OCI-LY7 (cell line): ENCODE measurements around the gene PPIL3. TPM values are rescaled to one million over a fixed set of nuclear protein-coding genes. Genes with fewer than 3 reads are reported as not detected.

Source experiments
- BruUV-seq: library from RNA; stranded (reverse); fragments of 400-500 nt; replicated peaks from 2 replicates; lab custom pipeline; 2021; lab: Mats Ljungman, UMichigan
- CTCF ChIA-PET: fragments of 300-600 bp; sonication (Branson Sonifier 250); formaldehyde crosslinking; loops from one replicate; lab custom pipeline; 2022; ENCODE audit warnings: antibody characterized with exemption; ENCODE audit not compliant: unreplicated experiment; lab: Charles Lee
- POLR2A ChIA-PET: fragments of 300-600 bp; sonication (Branson Sonifier 250); formaldehyde crosslinking; loops from one replicate; lab custom pipeline; 2022; ENCODE audit warnings: antibody characterized with exemption; lab: Charles Lee
- DNase-seq: peaks from one replicate; pipeline ENCODE4 v3.0.0-alpha.2; 2015; ENCODE audit warnings: low spot score
- H2AFZ ChIP-seq: fragments of 200-600 bp; sonication (generic), shearing (Covaris generic); 2 replicates; pipeline ENCODE4 v1.6.1; 2014; ENCODE audit warnings: mild to moderate bottlenecking, antibody characterized with exemption, low read length, moderate library complexity
- H3K27ac ChIP-seq: fragments of 200-600 bp; sonication (generic); 2 replicates; pipeline ENCODE4 v1.5.1; 2014; ENCODE audit warnings: mixed run types, low read depth, mild to moderate bottlenecking, moderate library complexity, low read length, inconsistent platforms; ENCODE audit not compliant: poor library complexity, severe bottlenecking
- H3K36me3 ChIP-seq: fragments of 200-600 bp; sonication (generic); 2 replicates; pipeline ENCODE4 v1.6.1; 2014; ENCODE audit warnings: mild to moderate bottlenecking, antibody characterized with exemption, low read length, moderate library complexity, mixed read lengths; ENCODE audit not compliant: insufficient read depth
- H3K4me1 ChIP-seq: fragments of 200-600 bp; sonication (generic); 2 replicates; pipeline ENCODE4 v1.5.1; 2014; ENCODE audit warnings: mild to moderate bottlenecking, low read length; ENCODE audit not compliant: insufficient read depth, poor library complexity, severe bottlenecking
- H3K4me2 ChIP-seq: fragments of 200-600 bp; sonication (generic); 2 replicates; pipeline ENCODE4 v1.6.1; 2014; ENCODE audit warnings: mild to moderate bottlenecking, low read length
- H3K4me3 ChIP-seq: fragments of 200-600 bp; sonication (generic); 2 replicates; pipeline ENCODE4 v1.5.1; 2014; ENCODE audit warnings: mild to moderate bottlenecking, low read depth, low read length; ENCODE audit not compliant: poor library complexity, severe bottlenecking
- H3K79me2 ChIP-seq: fragments of 200-600 bp; sonication (generic); 2 replicates; pipeline ENCODE4 v1.6.1; 2016; ENCODE audit warnings: low read depth, mild to moderate bottlenecking, low read length, moderate library complexity, mixed read lengths; ENCODE audit not compliant: insufficient read depth
- H3K9me2 ChIP-seq: fragments of 200-600 bp; sonication (generic); 2 replicates; pipeline ENCODE4 v1.6.1; 2016; ENCODE audit warnings: mild to moderate bottlenecking, low read length, mixed read lengths; ENCODE audit not compliant: insufficient read depth
- H3K9me3 ChIP-seq: fragments of 200-600 bp; sonication (generic); 2 replicates; pipeline ENCODE4 v1.6.1; 2014; ENCODE audit warnings: mild to moderate bottlenecking, mixed run types, low read length, mixed read lengths
- H4K20me1 ChIP-seq: fragments of 200-600 bp; sonication (generic); 2 replicates; pipeline ENCODE4 v1.6.1; 2014; ENCODE audit warnings: mild to moderate bottlenecking, antibody characterized with exemption, low read length, moderate library complexity, mixed read lengths; ENCODE audit not compliant: insufficient read depth
- EZH2phosphoT487 ChIP-seq: fragments of 200-600 bp; sonication (generic); IDR thresholded peaks from 2 replicates; pipeline ENCODE4 v1.6.1; 2018; ENCODE audit warnings: low read depth, borderline replicate concordance, mild to moderate bottlenecking, mixed run types, antibody characterized with exemption, low read length, moderate library complexity, mixed read lengths
- intact Hi-C: fragments of 100-400 bp; cut with micrococcal nuclease; formaldehyde crosslinking; loops from one replicate; pipeline ENCODE4 v1.10.0; 2022; ENCODE audit not compliant: unreplicated experiment
- total RNA-seq, 2 experiments: library from RNA; depleted of rRNA in 1 of 2; stranded (reverse); fragments of >200 nt in 1 of 2; shearing (Covaris generic) in 1 of 2; gene quantifications; 2 replicates each; pipeline ENCODE4 v1.2.3, GENCODE V29; 2014 to 2022
- TF ChIP-seq, protein P1 (sequence below): fragments of 200-600 bp; sonication (generic); conservative IDR thresholded peaks from 2 replicates; pipeline ENCODE4 v1.5.1; 2014; ENCODE audit warnings: mild to moderate bottlenecking, antibody characterized with exemption, low read length, moderate library complexity, mixed read lengths

Gene PPIL3
- total RNA-seq, 2 experiments from 2014 or later: 49.4 to 75.0 TPM

DNA sequence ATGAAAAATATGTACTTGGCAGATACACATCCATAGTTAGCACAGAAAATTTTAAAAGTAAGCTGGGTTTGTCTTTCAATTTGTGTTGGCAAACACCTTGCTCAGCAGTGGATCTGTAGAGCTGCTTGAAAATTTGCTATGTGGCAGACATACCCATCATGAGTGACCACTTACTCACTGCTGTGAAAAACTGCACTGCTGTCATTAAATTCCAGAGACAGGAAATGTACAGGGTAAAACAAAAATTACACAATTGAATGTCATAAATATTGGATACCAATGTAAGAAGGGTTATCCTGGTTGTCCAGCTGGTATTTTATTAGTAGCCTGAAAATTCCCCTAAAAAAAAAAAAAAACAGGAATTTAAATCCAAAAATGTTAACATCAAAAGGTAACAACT lies 24.8 kb upstream of the PPIL3 start:
- Histone ChIP-seq H3K79me2 (no peaks in the 10 kb centered on the region), H3K27ac (no peak overlapping the region), H3K36me3 (peaks cover 84% of the 10 kb centered on the region), H4K20me1 (no peaks in the 10 kb centered on the region), H3K9me2 (no peaks in the 10 kb centered on the region), H2AFZ (no peak overlapping the region), H3K4me2 (no peak overlapping the region), H3K4me1 (no peaks in the 10 kb centered on the region), H3K9me3 (no peaks in the 10 kb centered on the region), H3K4me3 (no peak overlapping the region)
- intact Hi-C loops: no loop called here
- CTCF ChIA-PET: interaction anchor here (1.3 kb wide), 1 partner anchor 307 kb away, joined by 4 read pairs; no protein-coding TSS in a partner anchor
- no TSS peak for BruUV-seq
- no peak for DNase-seq
- POLR2A ChIA-PET: interaction anchor here (0.5 to 0.7 kb wide), 5 partner anchors 39 to 527 kb away, joined by 3 to 5 read pairs (median 4); no protein-coding TSS in a partner anchor
- TF ChIP-seq, protein P1, sequence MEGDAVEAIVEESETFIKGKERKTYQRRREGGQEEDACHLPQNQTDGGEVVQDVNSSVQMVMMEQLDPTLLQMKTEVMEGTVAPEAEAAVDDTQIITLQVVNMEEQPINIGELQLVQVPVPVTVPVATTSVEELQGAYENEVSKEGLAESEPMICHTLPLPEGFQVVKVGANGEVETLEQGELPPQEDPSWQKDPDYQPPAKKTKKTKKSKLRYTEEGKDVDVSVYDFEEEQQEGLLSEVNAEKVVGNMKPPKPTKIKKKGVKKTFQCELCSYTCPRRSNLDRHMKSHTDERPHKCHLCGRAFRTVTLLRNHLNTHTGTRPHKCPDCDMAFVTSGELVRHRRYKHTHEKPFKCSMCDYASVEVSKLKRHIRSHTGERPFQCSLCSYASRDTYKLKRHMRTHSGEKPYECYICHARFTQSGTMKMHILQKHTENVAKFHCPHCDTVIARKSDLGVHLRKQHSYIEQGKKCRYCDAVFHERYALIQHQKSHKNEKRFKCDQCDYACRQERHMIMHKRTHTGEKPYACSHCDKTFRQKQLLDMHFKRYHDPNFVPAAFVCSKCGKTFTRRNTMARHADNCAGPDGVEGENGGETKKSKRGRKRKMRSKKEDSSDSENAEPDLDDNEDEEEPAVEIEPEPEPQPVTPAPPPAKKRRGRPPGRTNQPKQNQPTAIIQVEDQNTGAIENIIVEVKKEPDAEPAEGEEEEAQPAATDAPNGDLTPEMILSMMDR: no peak
- TF ChIP-seq EZH2phosphoT487: no peak

DNA sequence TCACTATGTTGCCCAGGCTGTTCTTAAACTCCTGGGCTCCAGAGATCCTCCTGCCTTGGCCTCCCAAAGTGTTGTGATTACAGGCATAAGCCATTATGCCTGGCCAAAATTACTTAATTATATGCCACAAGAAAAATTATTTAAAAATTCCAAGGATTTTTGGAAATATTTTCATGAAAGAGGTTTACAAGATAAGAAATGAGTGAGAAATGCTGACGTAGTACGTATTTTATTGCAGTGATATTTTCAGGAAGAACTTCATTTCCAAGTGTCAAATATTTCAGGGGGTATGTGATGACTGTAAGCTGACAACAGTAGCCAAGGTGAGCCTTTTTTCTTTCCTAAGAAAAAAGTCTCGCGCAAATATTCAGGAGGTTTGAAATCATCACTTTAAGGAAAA lies 21.1 kb upstream of the PPIL3 start:
- H3K27ac ChIP-seq: no peak overlapping the region
- no peak for DNase-seq
- no peaks in the 10 kb centered on the region for H3K9me2 ChIP-seq
- CTCF ChIA-PET: no interaction called here
- H3K4me1 ChIP-seq: no peaks in the 10 kb centered on the region
- no peak overlapping the region for H3K4me3 ChIP-seq
- no peaks in the 10 kb centered on the region for H3K9me3 ChIP-seq
- BruUV-seq: no TSS peak
- TF ChIP-seq EZH2phosphoT487: no peak
- TF ChIP-seq, protein P1: no peak
- POLR2A ChIA-PET: interaction anchor here (0.6 kb wide), 1 partner anchor 38 kb away, joined by 3 read pairs; no protein-coding TSS in a partner anchor
- no peaks in the 10 kb centered on the region for H4K20me1 ChIP-seq
- H2AFZ ChIP-seq: no peak overlapping the region
- H3K36me3 ChIP-seq: peaks cover 86% of the 10 kb centered on the region
- intact Hi-C loops: loop anchor here (5.0 kb wide), 1 partner anchor 247 kb away; no protein-coding TSS in a partner anchor
- no peak overlapping the region for H3K4me2 ChIP-seq
- H3K79me2 ChIP-seq: no peaks in the 10 kb centered on the region

DNA sequence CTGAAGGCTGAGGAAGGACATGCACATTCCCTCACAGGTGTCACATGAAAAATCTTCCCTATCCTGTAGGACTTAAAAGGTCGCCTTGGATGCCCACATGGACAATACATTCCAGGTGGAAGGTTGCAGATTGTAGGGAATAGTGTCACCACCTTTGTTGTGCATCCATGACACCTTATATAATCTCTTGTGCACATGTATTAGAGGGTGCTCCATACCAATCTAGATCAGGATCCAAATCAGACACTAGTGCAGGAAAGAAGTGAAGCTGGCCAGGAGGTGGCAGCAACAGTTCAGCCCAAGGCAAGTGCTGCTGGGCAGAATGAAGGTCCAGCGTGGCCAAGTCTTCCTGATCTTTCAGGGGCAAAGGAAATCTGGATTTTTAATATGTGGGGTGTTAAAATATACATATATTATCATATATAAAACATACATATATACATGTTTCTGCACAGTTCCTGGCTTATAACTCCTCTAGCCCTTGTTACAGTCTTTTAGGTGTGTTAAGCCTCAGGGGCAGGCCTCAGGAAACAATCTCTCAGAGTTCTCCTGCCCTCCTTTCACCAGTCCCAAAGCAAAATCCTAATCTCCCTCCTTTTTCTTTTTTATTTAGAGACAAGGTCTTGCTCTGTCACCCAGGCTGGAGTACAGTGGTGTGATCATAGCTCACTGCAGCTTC lies 16.9 kb upstream of the PPIL3 start:
- no peaks in the 10 kb centered on the region for H3K9me2 ChIP-seq
- no peak overlapping the region for H3K4me2 ChIP-seq
- H3K4me1 ChIP-seq: peaks cover 5% of the 10 kb centered on the region
- peaks cover 91% of the 10 kb centered on the region for H3K36me3 ChIP-seq
- no peak overlapping the region for H2AFZ ChIP-seq
- peak; percentile 68 for DNase-seq
- no peak overlapping the region for H3K27ac ChIP-seq
- ChIA-PET CTCF (interaction anchor here (0.6 to 1.8 kb wide), 3 partner anchors 164 to 326 kb away, joined by 3 to 7 read pairs (median 6); no protein-coding TSS in a partner anchor), POLR2A (interaction anchor here (0.6 to 1.5 kb wide), 6 partner anchors 8 to 375 kb away, joined by 3 to 5 read pairs (median 3); no protein-coding TSS in a partner anchor)
- no peaks in the 10 kb centered on the region for H4K20me1 ChIP-seq
- H3K4me3 ChIP-seq: no peak overlapping the region
- H3K9me3 ChIP-seq: no peaks in the 10 kb centered on the region
- H3K79me2 ChIP-seq: no peaks in the 10 kb centered on the region
- TF ChIP-seq, protein P1: peak; percentile 87
- no peak for TF ChIP-seq EZH2phosphoT487
- BruUV-seq: no TSS peak
- intact Hi-C loops: loop anchor here (1.0 to 5.0 kb wide), 4 partner anchors 213 to 327 kb away; no protein-coding TSS in a partner anchor
